ENCODE results near the gene GFRAL.

The GFRAL gene

GRCh38 chr6:55423933-55424332 is 96.7 kb downstream of the GFRAL start:
- Histone ChIP-seq H3K9ac (no peak overlapping the region), H3K4me1 (ENCODE audit: low read depth, poor library complexity, severe bottlenecking) (no peaks in the 10 kb centered on the region), H4K20me1 (ENCODE audit: insufficient read depth) (no peaks in the 10 kb centered on the region), H3K4me2 (no peak overlapping the region), H3K27me3 (ENCODE audit: insufficient read depth, low read depth) (no peaks in the 10 kb centered on the region), H3K79me2 (ENCODE audit: insufficient read depth, low read depth) (no peaks in the 10 kb centered on the region), H3K27ac (no peak overlapping the region), H3K4me3 (IDR thresholded peaks at IDR 0.05; ENCODE audit: insufficient read depth, low read depth, low read length) (no peak overlapping the region), H3K36me3 (ENCODE audit: insufficient read depth) (no peaks in the 10 kb centered on the region), H2AFZ (ENCODE audit: low read depth) (no peak overlapping the region)
- TF ChIP-seq, protein P1, sequence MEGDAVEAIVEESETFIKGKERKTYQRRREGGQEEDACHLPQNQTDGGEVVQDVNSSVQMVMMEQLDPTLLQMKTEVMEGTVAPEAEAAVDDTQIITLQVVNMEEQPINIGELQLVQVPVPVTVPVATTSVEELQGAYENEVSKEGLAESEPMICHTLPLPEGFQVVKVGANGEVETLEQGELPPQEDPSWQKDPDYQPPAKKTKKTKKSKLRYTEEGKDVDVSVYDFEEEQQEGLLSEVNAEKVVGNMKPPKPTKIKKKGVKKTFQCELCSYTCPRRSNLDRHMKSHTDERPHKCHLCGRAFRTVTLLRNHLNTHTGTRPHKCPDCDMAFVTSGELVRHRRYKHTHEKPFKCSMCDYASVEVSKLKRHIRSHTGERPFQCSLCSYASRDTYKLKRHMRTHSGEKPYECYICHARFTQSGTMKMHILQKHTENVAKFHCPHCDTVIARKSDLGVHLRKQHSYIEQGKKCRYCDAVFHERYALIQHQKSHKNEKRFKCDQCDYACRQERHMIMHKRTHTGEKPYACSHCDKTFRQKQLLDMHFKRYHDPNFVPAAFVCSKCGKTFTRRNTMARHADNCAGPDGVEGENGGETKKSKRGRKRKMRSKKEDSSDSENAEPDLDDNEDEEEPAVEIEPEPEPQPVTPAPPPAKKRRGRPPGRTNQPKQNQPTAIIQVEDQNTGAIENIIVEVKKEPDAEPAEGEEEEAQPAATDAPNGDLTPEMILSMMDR (conservative IDR thresholded peaks at IDR 0.05; ENCODE audit: low read depth, low read length): no peak

- Histone ChIP-seq H3K36me3 (ENCODE audit: insufficient read depth) (no peaks in the 10 kb centered on the region), H2AFZ (ENCODE audit: low read depth) (no peak overlapping the region), H3K4me3 (IDR thresholded peaks at IDR 0.05; ENCODE audit: insufficient read depth, low read depth, low read length) (no peak overlapping the region), H4K20me1 (ENCODE audit: insufficient read depth) (no peaks in the 10 kb centered on the region), H3K4me2 (no peak overlapping the region), H3K79me2 (ENCODE audit: insufficient read depth, low read depth) (no peaks in the 10 kb centered on the region), H3K27ac (no peak overlapping the region), H3K9ac (no peak overlapping the region), H3K27me3 (ENCODE audit: insufficient read depth, low read depth) (no peaks in the 10 kb centered on the region), H3K4me1 (ENCODE audit: low read depth, poor library complexity, severe bottlenecking) (no peaks in the 10 kb centered on the region)
- TF ChIP-seq, protein P1 (conservative IDR thresholded peaks at IDR 0.05; ENCODE audit: low read depth, low read length): no peak
Observed at GRCh38 chr6:55433446-55434130, 106.3 kb downstream of the GFRAL start.

GRCh38 chr6:55437141-55437540 is 109.9 kb downstream of the GFRAL start:
- TF ChIP-seq, protein P1 (conservative IDR thresholded peaks at IDR 0.05; ENCODE audit: low read depth, low read length): no peak
- no peaks in the 10 kb centered on the region for H3K36me3 ChIP-seq (ENCODE audit: insufficient read depth)
- no peaks in the 10 kb centered on the region for H3K4me1 ChIP-seq (ENCODE audit: low read depth, poor library complexity, severe bottlenecking)
- H3K9ac ChIP-seq: no peak overlapping the region
- no peaks in the 10 kb centered on the region for H3K79me2 ChIP-seq (ENCODE audit: insufficient read depth, low read depth)
- no peaks in the 10 kb centered on the region for H4K20me1 ChIP-seq (ENCODE audit: insufficient read depth)
- no peak overlapping the region for H2AFZ ChIP-seq (ENCODE audit: low read depth)
- H3K4me2 ChIP-seq: no peak overlapping the region
- no peak overlapping the region for H3K27ac ChIP-seq
- H3K27me3 ChIP-seq (ENCODE audit: insufficient read depth, low read depth): no peaks in the 10 kb centered on the region
- no peak overlapping the region for H3K4me3 ChIP-seq (IDR thresholded peaks at IDR 0.05; ENCODE audit: insufficient read depth, low read depth, low read length)

- Histone ChIP-seq H3K36me3 (ENCODE audit: insufficient read depth) (no peaks in the 10 kb centered on the region), H3K79me2 (ENCODE audit: insufficient read depth, low read depth) (no peaks in the 10 kb centered on the region), H2AFZ (ENCODE audit: low read depth) (no peak overlapping the region), H3K27ac (no peak overlapping the region), H4K20me1 (ENCODE audit: insufficient read depth) (no peaks in the 10 kb centered on the region), H3K27me3 (ENCODE audit: insufficient read depth, low read depth) (no peaks in the 10 kb centered on the region), H3K4me3 (IDR thresholded peaks at IDR 0.05; ENCODE audit: insufficient read depth, low read depth, low read length) (no peak overlapping the region), H3K4me2 (no peak overlapping the region), H3K9ac (no peak overlapping the region), H3K4me1 (ENCODE audit: low read depth, poor library complexity, severe bottlenecking) (no peaks in the 10 kb centered on the region)
- TF ChIP-seq, protein P1 (conservative IDR thresholded peaks at IDR 0.05; ENCODE audit: low read depth, low read length): no peak
Observed at GRCh38 chr6:55438203-55438602, 110.9 kb downstream of the GFRAL start.
